Measurements from ENCODE around the gene GPR39.
"Not testable (repeated sequence)": the region's sequence is repeated elsewhere in the genome, so short reads cannot be mapped to it uniquely, and the experiment has no call there.

The GPR39 gene

GRCh38 chr2:132416723-132417395, at the start of gene GPR39:
Gene GPR39, plus strand, starts transcription at chr2:132416805.
- DNase-seq (ENCODE audit: low read depth in 2 of 2): no peak

GRCh38 chr2:132368191-132368590, 48.4 kb upstream of the GPR39 start:
- no peak for DNase-seq (ENCODE audit: low read depth in 2 of 2)

- no peak for DNase-seq (ENCODE audit: low read depth in 2 of 2)
These were observed 44.3 kb upstream of the GPR39 start for GRCh38 chr2:132372276-132372675.

GRCh38 chr2:132373391-132374135, 43.0 kb upstream of the GPR39 start:
- DNase-seq (ENCODE audit: low read depth in 2 of 2): no peak

- no peak for DNase-seq (ENCODE audit: low read depth in 2 of 2)
These were observed 42.5 kb upstream of the GPR39 start for GRCh38 chr2:132374151-132374550.

GRCh38 chr2:132374551-132374950, 42.1 kb upstream of the GPR39 start:
- DNase-seq (ENCODE audit: low read depth in 2 of 2): no peak

- DNase-seq (ENCODE audit: low read depth in 2 of 2): no peak
These were observed 41.6 kb upstream of the GPR39 start for GRCh38 chr2:132374961-132375360.

- no peak for DNase-seq (ENCODE audit: low read depth in 2 of 2)
These were observed 35.2 kb upstream of the GPR39 start for GRCh38 chr2:132381376-132381775.

- no peak for DNase-seq (ENCODE audit: low read depth in 2 of 2)
These were observed 32.6 kb upstream of the GPR39 start for GRCh38 chr2:132383956-132384355.

GRCh38 chr2:132384491-132385151, 32.0 kb upstream of the GPR39 start:
- no peak for DNase-seq (ENCODE audit: low read depth in 2 of 2)

GRCh38 chr2:132387126-132387525, 29.5 kb upstream of the GPR39 start:
- DNase-seq (ENCODE audit: low read depth in 2 of 2): no peak

- no peak for DNase-seq (ENCODE audit: low read depth in 2 of 2)
These were observed 26.5 kb upstream of the GPR39 start for GRCh38 chr2:132390076-132390475.

- no peak for DNase-seq (ENCODE audit: low read depth in 2 of 2)
These were observed 25.2 kb upstream of the GPR39 start for GRCh38 chr2:132391378-132391777.

GRCh38 chr2:132392221-132392620, 24.4 kb upstream of the GPR39 start:
- no peak for DNase-seq (ENCODE audit: low read depth in 2 of 2)

- DNase-seq (ENCODE audit: low read depth in 2 of 2): no peak
These were observed 23.7 kb upstream of the GPR39 start for GRCh38 chr2:132392879-132393278.

GRCh38 chr2:132397042-132397441, 19.6 kb upstream of the GPR39 start:
- DNase-seq (ENCODE audit: low read depth in 2 of 2): not testable (repeated sequence)

- DNase-seq (ENCODE audit: low read depth in 2 of 2): no peak
These were observed 16.3 kb upstream of the GPR39 start for GRCh38 chr2:132400169-132400900.

GRCh38 chr2:132400901-132401240, 15.7 kb upstream of the GPR39 start:
- DNase-seq (ENCODE audit: low read depth in 2 of 2): no peak

- no peak for DNase-seq (ENCODE audit: low read depth in 2 of 2)
These were observed 15.3 kb upstream of the GPR39 start for GRCh38 chr2:132401326-132401725.

GRCh38 chr2:132403146-132403545, 13.5 kb upstream of the GPR39 start:
- DNase-seq (ENCODE audit: low read depth in 2 of 2): no peak

GRCh38 chr2:132404056-132404455, 12.5 kb upstream of the GPR39 start:
- DNase-seq (ENCODE audit: low read depth in 2 of 2): no peak

GRCh38 chr2:132407784-132408183, 8.8 kb upstream of the GPR39 start:
- DNase-seq (ENCODE audit: low read depth in 2 of 2): no peak

Measured in stimulated activated CD4-positive, alpha-beta T cell treated with anti-CD3 and anti-CD28 coated beads, Interleukin-15, amount 100 ng/mL, for 48 hours (primary cell).